ENCODE measurements around the gene C1orf159.

- TF ChIP-seq CTCF (IDR thresholded peaks at IDR 0.05; ENCODE audit: low read depth, low read length) (no peak), EZH2phosphoT487 (IDR thresholded peaks at IDR 0.05; ENCODE audit: low read depth) (no peak)
These were observed 40.5 kb downstream of the C1orf159 start for GRCh38 chr1:1075148-1075935.
